ENCODE data around the gene TRIM8.
A peak's percentile ranks its signal among the peaks of the same experiment; 100 is the strongest.

The TRIM8 gene

GRCh38 chr10:102644066-102644645, at the start of gene TRIM8:
TSS of gene TRIM8 (plus strand) at chr10:102644479. CDS start at chr10:102644618, 139 bp downstream.
- DNase-seq (ENCODE audit: low read depth in 3 of 3), result peak in 2 of 3 experiments; percentile 38 to 42

GRCh38 chr10:102595293-102595692, 49.0 kb upstream of the TRIM8 start:
- no peak for DNase-seq (ENCODE audit: low read depth in 3 of 3)

DNA sequence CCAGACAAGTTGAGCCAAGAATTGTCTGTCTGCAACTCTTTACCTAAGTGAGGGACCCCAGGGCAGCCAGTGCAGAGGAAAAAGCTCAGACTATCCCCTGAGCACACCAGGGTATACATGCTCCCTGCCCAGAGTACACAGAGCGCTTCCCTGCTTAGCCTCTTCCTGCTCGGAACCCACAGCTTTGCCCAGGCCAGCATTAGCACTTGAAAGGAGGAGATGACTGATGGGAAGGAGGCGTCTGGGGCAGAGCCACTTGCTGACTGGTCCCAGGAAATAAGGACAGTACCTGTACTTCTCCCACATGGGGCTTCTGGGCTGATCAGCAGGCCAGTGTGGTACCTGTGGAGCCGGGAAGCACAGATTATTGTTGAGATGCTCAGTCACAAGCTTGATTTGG, 48.4 kb upstream of the TRIM8 start:
- no peak for DNase-seq (ENCODE audit: low read depth in 3 of 3)

GRCh38 chr10:102596506-102596971, 47.7 kb upstream of the TRIM8 start:
- DNase-seq (ENCODE audit: low read depth in 3 of 3), result no peak

GRCh38 chr10:102597131-102597991, 46.9 kb upstream of the TRIM8 start:
- DNase-seq (ENCODE audit: low read depth in 3 of 3), result no peak

GRCh38 chr10:102598243-102598642, 46.0 kb upstream of the TRIM8 start:
- no peak for DNase-seq (ENCODE audit: low read depth in 3 of 3)

- no peak for DNase-seq (ENCODE audit: low read depth in 3 of 3)
Observed at GRCh38 chr10:102599565-102600327, 44.5 kb upstream of the TRIM8 start.

- DNase-seq (ENCODE audit: low read depth in 3 of 3), result no peak
Observed at GRCh38 chr10:102600816-102601215, 43.5 kb upstream of the TRIM8 start.

DNA sequence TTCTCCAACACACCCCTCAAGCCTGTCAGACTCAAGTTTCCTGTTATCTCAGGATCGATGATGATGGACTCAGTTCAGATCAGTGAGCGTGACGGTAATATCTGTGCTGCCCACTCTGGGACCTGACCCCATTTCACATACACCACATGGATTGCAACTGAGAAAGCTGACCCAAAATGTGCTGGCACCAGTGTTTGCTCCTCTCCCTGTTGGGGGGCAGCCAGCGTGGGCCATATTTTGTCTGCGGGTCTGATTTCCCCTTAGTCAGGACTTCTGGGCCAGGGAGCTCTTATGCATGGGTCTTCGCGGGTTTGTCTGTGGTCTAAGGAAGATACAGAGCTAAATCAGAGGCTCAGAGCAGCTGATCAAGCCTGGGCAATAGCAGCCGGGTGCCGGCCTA, 42.6 kb upstream of the TRIM8 start:
- DNase-seq (ENCODE audit: low read depth in 3 of 3), result no peak

DNA sequence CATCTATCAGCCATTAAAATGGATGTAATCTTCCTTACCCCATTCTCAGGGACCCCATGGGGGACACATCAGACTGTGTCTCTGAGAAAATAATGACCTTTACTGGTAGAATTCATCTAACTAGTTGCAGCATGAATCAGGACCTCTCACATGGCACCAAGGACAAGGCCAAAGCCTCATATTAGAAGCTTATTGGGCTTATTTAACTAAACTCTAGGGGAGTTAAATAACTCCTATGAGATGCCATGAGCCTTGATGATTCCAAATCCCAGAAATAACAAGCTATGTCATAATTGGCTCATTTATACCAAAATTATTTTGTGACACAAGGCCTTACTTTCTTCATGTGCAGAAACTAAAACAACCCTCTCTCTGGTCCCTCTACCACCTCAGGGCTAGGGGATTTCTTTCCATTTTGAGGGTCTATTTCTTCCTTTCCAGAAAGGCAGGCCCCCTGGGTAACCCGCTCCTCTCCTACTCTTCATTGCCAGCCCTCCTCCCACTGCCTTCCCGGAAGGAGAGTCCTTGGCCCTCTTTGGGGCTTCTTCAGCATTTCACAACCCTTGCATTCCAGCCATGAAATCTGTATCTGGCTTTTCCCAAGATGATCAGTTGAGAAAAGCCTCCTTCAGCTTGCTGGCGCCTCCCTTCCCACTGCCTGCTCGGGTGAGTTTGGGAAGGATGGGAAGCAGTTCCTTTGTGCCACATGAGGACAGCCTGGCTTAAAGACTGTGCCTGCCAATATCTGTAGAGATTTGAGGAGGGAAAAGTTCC, 41.8 kb upstream of the TRIM8 start:
- DNase-seq (ENCODE audit: low read depth in 3 of 3), result no peak

DNA sequence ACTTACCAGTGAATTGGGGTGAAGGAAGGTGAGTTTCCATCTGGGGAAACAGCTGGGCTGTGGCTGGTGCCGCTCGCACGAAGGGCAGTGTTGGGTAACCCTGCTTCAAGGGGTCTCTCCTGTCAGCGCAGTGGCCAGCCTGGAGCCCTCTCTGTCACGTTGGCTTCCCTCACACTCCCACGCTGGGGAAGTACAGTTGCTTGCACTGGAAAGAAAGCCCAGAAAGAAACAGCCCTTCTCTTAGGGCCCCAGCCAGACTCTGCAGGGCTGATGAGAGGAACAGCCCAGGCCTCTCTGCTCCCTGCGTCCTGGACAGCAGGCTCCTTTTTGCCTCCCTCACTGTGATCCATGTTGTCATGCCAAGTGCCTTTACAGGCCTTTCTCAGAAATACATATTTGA, 40.3 kb upstream of the TRIM8 start:
- DNase-seq (ENCODE audit: low read depth in 3 of 3), result no peak

- no peak for DNase-seq (ENCODE audit: low read depth in 3 of 3)
Observed at GRCh38 chr10:102604439-102604841, 39.8 kb upstream of the TRIM8 start.

DNA sequence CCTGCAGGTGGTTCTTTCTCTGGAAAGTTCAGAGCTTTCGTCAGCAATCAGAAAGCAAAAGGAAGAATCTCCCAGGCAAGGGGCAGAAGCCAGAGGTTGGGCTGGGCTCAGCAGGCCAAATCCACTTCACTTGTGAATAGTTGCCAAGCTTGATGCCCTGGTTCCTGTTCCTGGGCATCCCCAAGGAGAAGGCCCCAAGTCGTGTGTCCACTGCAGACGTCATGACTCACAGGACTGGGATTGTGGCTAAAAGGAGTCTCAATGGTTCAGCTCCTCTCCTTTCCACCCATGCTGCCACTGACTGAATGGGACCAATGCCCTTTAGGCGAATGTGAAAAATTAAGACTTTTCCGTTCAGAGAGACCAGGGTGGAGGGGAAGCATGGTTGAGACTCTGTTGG, 38.6 kb upstream of the TRIM8 start:
- DNase-seq (ENCODE audit: low read depth in 3 of 3), result no peak

- DNase-seq (ENCODE audit: low read depth in 3 of 3), result no peak
Observed at GRCh38 chr10:102608487-102608886, 35.8 kb upstream of the TRIM8 start.

- DNase-seq (ENCODE audit: low read depth in 3 of 3), result no peak
Observed at GRCh38 chr10:102610441-102610887, 33.8 kb upstream of the TRIM8 start.

GRCh38 chr10:102611514-102612087, 32.7 kb upstream of the TRIM8 start:
- no peak for DNase-seq (ENCODE audit: low read depth in 3 of 3)

GRCh38 chr10:102612964-102613275, 31.4 kb upstream of the TRIM8 start:
- no peak for DNase-seq (ENCODE audit: low read depth in 3 of 3)

GRCh38 chr10:102613286-102613685, 31.0 kb upstream of the TRIM8 start:
- DNase-seq (ENCODE audit: low read depth in 3 of 3), result no peak

GRCh38 chr10:102613785-102614184, 30.5 kb upstream of the TRIM8 start:
- no peak for DNase-seq (ENCODE audit: low read depth in 3 of 3)

DNA sequence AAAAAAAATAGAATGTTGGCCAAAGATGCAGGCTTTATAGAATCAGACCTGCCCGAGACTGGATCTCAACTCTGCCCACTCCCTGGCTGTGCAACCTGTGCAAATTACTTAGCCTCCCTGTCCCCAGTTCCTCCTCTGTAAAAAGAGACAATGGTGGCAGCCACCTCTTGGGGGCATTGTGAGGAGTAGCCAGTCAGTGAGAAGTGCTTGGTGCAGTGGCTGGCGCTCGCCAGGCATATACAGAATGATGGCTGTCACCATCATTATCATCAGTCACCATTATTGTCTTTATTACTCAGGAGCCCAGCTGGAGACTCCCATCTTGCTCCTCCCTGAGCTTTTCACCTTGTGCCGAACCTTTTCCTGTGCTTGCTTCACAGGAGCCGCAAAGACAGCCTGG, 29.4 kb upstream of the TRIM8 start:
- DNase-seq (ENCODE audit: low read depth in 3 of 3), result no peak

DNA sequence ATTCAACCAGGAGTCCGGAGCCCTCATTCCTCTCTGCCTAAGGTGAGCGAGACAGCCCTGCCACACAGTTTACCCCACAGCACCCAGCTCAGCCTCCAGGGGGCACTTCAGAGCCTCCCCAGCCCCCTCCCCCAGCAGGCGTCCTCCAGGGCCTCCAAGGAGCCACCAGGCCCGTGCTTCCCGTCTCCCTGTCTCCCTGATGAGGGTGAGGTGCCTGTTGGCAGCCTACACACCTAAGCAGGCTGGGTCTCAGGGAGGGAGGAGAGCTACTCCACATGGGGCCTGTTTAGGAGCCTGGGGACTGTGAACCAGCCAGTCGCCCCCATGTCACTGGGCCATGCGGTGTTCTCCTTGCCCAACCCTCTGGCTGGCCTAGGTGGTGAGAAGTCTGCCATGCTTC, 28.9 kb upstream of the TRIM8 start:
- no peak for DNase-seq (ENCODE audit: low read depth in 3 of 3)
